Adrenal gland (tissue), 5 donors: Measurements from ENCODE around the gene CALML5.

Experiments
- CTCF ChIP-seq, 6 experiments: fragments of 450-650 bp in 4 of 6; fragments of 200-600 bp in 2 of 6; sonication (generic) in 1 of 6; IDR thresholded peaks; 1 replicate in 5 of 6; 2 replicates in 1 of 6; pipeline versions ENCODE4 v1.5.1 to v1.8.0; 2016 to 2021; ENCODE audit warnings: antibody characterized with exemption in 6 of 6, mild to moderate bottlenecking in 2 of 6, moderate library complexity in 1 of 6
- POLR2A ChIP-seq, 2 donors: fragments of 450-650 bp; IDR thresholded peaks; one replicate each; pipeline ENCODE4 v1.6.1; 2017; ENCODE audit warnings: antibody characterized with exemption in 2 of 2, mild to moderate bottlenecking in 2 of 2, moderate library complexity in 1 of 2
- donor health status: DM: no; HTN: no; CAD: no.

GRCh38 chr10:5500162-5500670, 846 bp upstream of the CALML5 start:
- no peak for TF ChIP-seq CTCF (IDR thresholded peaks at IDR 0.05)
- no peak for TF ChIP-seq POLR2A (IDR thresholded peaks at IDR 0.05)
